Esophagus muscularis mucosa (tissue), 4 donors: Measurements from ENCODE around the gene RCAN1. TPM values are rescaled to one million over a fixed set of nuclear protein-coding genes. Genes with fewer than 3 reads are reported as not detected.
A peak's percentile ranks its signal among the peaks of the same experiment; 100 is the strongest.

Experiments
- DNase-seq: peaks from one replicate; pipeline ENCODE4 v3.0.0-alpha.2; 2017; ENCODE audit errors: extremely low spot score
- H3K27ac ChIP-seq, 4 donors: fragments of 200-600 bp; sonication (generic); replicated peaks in 1 of 4; 1 replicate in 3 of 4; 2 replicates in 1 of 4; pipeline ENCODE4 v1.5.1; 2016 to 2019; ENCODE audit warnings: mild to moderate bottlenecking in 1 of 4
- H3K27me3 ChIP-seq, 4 donors: fragments of 200-600 bp; sonication (generic); one replicate each; pipeline versions ENCODE4 v1.5.1 to v1.6.0; 2016 to 2019
- H3K36me3 ChIP-seq, 4 donors: fragments of 200-600 bp; sonication (generic); one replicate each; pipeline ENCODE4 v1.5.1; 2016 to 2019
- H3K4me1 ChIP-seq, 4 donors: fragments of 200-600 bp; sonication (generic); one replicate each; pipeline ENCODE4 v1.5.1; 2016 to 2019
- H3K4me3 ChIP-seq, 4 donors: fragments of 200-600 bp; sonication (generic); 1 replicate in 2 of 4; 2 replicates in 2 of 4; pipeline ENCODE4 v1.5.1; 2016 to 2019; ENCODE audit warnings: mild to moderate bottlenecking in 4 of 4, moderate library complexity in 1 of 4
- H3K9me3 ChIP-seq, 4 donors: fragments of 200-600 bp; sonication (generic); 1 replicate in 3 of 4; 2 replicates in 1 of 4; pipeline ENCODE4 v1.5.1; 2016 to 2019
- EP300 ChIP-seq: sonication (generic); formaldehyde crosslinking; IDR thresholded peaks from one replicate; pipeline ENCODE4 v1.6.1; 2017; ENCODE audit warnings: antibody characterized with exemption
- POLR2A ChIP-seq: fragments of 450-650 bp; IDR thresholded peaks from one replicate; pipeline ENCODE4 v1.6.1; 2017; ENCODE audit warnings: antibody characterized with exemption, moderate library complexity, mild to moderate bottlenecking, low read depth
- POLR2AphosphoS5 ChIP-seq, 2 donors: sonication (generic); formaldehyde crosslinking; IDR thresholded peaks; one replicate each; pipeline ENCODE4 v1.6.1; 2017; ENCODE audit warnings: antibody characterized with exemption in 2 of 2
- WGBS: methylation state at CpG from one replicate; pipeline ENCODE4 v1.1.5; 2018; 5-methylcytosine and 5-hydroxymethylcytosine counted together
- intact Hi-C: fragments of 100-400 bp; cut with DNase I; formaldehyde crosslinking; loops from one replicate; pipeline ENCODE4 v1.15.1; 2023
- total RNA-seq, 4 donors: library from RNA; depleted of rRNA; stranded (reverse); fragments of >200 nt; gene quantifications; one replicate each; pipeline versions ENCODE4 v1.1.0 to v1.2.1, GENCODE V29; 2016
- TF ChIP-seq, protein P1 (sequence below), 3 experiments: fragments of 200-600 bp in 2 of 3; fragments of 450-650 bp in 1 of 3; sonication (generic) in 2 of 3; IDR thresholded peaks; one replicate each; pipeline ENCODE4 v1.5.1; 2017 to 2019; ENCODE audit warnings: antibody characterized with exemption in 3 of 3, mild to moderate bottlenecking in 2 of 3, moderate library complexity in 1 of 3

Gene RCAN1
- total RNA-seq, 4 donors from 2014 or later, result 32.4 to 58.8 (median 37.9) TPM

DNA sequence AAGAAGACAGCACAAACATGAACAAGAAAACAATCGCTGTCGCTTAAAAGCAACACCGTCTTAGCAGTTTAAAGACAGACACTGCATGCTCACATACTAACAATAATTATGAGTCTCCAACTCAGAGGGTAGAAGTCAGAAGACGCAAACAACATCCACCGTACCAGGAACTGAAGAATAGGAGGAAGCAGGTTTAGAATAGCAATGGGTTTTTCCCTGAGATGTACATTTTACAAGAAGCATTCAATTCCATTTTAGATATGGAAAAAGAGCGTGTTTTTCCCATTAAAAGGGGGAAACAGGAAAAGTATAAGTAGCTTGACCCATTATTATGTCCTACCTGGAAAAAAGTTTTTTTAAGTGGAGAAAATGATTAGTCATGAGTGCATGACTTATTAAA lies 68.4 kb downstream of the RCAN1 start:
- no peaks in the 10 kb centered on the region for H3K36me3 ChIP-seq
- TF ChIP-seq EP300, result no peak
- TF ChIP-seq POLR2AphosphoS5 (IDR thresholded peaks at IDR 0.05), result no peak
- TF ChIP-seq, protein P1, sequence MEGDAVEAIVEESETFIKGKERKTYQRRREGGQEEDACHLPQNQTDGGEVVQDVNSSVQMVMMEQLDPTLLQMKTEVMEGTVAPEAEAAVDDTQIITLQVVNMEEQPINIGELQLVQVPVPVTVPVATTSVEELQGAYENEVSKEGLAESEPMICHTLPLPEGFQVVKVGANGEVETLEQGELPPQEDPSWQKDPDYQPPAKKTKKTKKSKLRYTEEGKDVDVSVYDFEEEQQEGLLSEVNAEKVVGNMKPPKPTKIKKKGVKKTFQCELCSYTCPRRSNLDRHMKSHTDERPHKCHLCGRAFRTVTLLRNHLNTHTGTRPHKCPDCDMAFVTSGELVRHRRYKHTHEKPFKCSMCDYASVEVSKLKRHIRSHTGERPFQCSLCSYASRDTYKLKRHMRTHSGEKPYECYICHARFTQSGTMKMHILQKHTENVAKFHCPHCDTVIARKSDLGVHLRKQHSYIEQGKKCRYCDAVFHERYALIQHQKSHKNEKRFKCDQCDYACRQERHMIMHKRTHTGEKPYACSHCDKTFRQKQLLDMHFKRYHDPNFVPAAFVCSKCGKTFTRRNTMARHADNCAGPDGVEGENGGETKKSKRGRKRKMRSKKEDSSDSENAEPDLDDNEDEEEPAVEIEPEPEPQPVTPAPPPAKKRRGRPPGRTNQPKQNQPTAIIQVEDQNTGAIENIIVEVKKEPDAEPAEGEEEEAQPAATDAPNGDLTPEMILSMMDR (IDR thresholded peaks at IDR 0.05), result no peak
- TF ChIP-seq POLR2A, result no peak
- intact Hi-C loops, result no loop called here
- DNase-seq, result no peak
- no peaks in the 10 kb centered on the region for H3K27me3 ChIP-seq
- H3K4me3 ChIP-seq, result no peak overlapping the region
- H3K4me1 ChIP-seq, result peaks cover 24 to 39% (median 28%) of the 10 kb centered on the region in 4 donors
- peak overlapping the region; percentile 2 to 72 (median 64) for H3K27ac ChIP-seq
- WGBS, result 84% methylated on average over 6 of the region's 6 CpGs
- no peaks in the 10 kb centered on the region for H3K9me3 ChIP-seq

DNA sequence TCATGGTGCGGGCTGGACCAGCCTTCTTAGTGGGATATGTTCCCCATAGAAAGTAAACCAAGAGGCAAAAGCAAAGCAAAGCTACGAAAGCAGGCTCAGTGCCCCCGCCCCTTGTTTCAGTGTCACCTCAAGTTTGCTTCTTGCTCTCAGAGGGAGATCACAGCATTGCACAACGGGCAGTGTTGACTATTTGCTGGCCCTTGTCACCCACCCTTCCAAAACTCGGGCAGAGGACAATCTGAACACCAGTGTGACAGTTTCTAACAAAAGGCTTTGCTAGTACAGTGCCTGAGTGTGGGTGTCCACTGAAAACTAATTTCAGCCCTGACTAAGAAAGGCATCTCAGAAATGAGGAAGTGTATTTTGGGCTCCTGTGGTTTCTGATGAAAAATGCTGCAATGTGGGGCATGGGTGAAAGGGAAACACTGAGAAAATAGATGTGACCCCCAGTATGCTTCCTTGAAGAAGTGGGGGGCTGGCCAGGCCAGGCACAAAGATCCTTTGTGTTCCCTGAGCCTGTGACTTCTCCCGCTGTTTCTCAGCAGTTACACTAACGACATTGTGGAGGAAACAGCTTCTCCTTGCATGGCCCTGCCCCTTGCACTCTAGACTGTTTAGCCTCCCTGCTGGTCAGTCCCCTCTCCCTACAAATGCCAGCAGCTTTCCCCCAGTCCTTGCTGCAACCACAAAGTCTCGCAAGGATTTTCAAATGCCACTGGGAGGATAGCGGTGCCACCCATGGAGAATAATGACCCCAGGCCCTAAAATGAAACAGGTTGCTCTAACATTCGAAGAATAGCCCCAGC lies 69.6 kb downstream of the RCAN1 start:
- peak overlapping the region; percentile 60 to 75 (median 70) for H3K27ac ChIP-seq
- peak overlapping the region in 1 of 4 donors; percentile 8 for H3K4me3 ChIP-seq
- no peaks in the 10 kb centered on the region for H3K36me3 ChIP-seq
- H3K4me1 ChIP-seq, result peaks cover 25 to 39% (median 30%) of the 10 kb centered on the region in 4 donors
- H3K27me3 ChIP-seq, result no peaks in the 10 kb centered on the region
- DNase-seq, result no peak
- TF ChIP-seq, protein P1 (IDR thresholded peaks at IDR 0.05), result no peak
- TF ChIP-seq POLR2AphosphoS5 (IDR thresholded peaks at IDR 0.05) (peak; percentile 39 to 57), EP300 (peak; percentile 15), POLR2A (no peak)
- H3K9me3 ChIP-seq, result no peaks in the 10 kb centered on the region
- 53% methylated on average over 10 of the region's 10 CpGs for WGBS
- intact Hi-C loops, result no loop called here

DNA sequence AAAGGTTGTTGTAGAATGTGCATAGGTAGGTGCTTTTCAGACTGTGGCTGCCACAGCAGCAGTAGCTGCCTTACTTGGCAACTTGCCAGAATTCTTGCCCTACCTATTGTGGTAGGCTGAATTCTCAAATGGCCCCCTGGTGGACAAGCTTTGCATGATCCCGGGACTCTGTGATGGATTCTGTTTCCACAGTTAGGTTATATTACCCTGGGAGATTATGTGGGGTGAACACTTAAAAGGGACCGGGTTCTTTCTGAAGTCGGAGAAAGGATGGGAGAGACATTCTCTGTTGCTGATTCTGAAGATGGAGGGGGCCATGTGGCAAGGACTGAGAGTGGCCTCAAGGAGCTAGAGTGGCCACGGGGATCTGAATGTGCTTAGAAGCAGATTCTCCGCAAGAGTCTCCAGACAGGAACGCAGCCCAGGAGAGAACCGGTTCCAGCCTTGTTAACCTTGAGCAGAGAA lies 70.8 kb downstream of the RCAN1 start:
- no peak for DNase-seq
- TF ChIP-seq, protein P1 (IDR thresholded peaks at IDR 0.05), result peak; percentile 41 to 60 (median 45)
- peak; percentile 11 to 47 for TF ChIP-seq POLR2AphosphoS5 (IDR thresholded peaks at IDR 0.05)
- TF ChIP-seq EP300, result no peak
- Histone ChIP-seq H3K9me3 (no peaks in the 10 kb centered on the region), H3K36me3 (no peaks in the 10 kb centered on the region), H3K27ac (peak overlapping the region in 3 of 4 donors; percentile 67 to 75 (median 72)), H3K27me3 (no peaks in the 10 kb centered on the region), H3K4me3 (no peak overlapping the region), H3K4me1 (peaks cover 25 to 41% (median 35%) of the 10 kb centered on the region in 4 donors)
- intact Hi-C loops, result no loop called here
- 89% methylated on average over 7 of the region's 7 CpGs for WGBS

DNA sequence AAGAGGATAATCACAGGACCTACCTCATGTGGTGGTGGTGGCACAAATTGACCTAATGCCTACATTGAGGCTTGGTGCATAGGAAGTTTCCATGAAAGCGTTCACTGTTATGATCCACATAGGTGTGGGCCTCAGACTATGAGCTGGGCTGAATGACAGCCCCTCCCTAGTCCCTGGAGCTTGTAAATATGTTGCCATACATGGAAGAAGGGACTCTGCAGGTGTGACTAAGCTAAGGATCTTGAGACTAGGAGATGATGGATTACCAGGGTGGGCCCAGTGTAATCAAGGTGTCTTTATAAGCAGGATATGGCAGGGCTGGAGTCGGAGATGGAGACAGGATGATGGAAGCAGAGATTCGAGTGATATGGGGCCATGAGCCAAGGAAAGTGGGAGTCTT lies 71.9 kb downstream of the RCAN1 start:
- intact Hi-C loops, result no loop called here
- WGBS, result 92% methylated on average over 3 of the region's 3 CpGs

More for the DNA sequence above, 71.9 kb downstream of the RCAN1 start:
- no peaks in the 10 kb centered on the region for H3K36me3 ChIP-seq
- no peak for DNase-seq
- H3K27me3 ChIP-seq, result no peaks in the 10 kb centered on the region
- no peaks in the 10 kb centered on the region for H3K9me3 ChIP-seq
- no peak overlapping the region for H3K4me3 ChIP-seq
- peaks cover 25 to 41% (median 35%) of the 10 kb centered on the region in 4 donors for H3K4me1 ChIP-seq
- TF ChIP-seq, protein P1 (IDR thresholded peaks at IDR 0.05), result no peak
- no peak for TF ChIP-seq POLR2A
- TF ChIP-seq POLR2AphosphoS5 (IDR thresholded peaks at IDR 0.05), result no peak
- no peak for TF ChIP-seq EP300
- H3K27ac ChIP-seq, result no peak overlapping the region
